Gastrocnemius medialis (tissue), 4 donors: Measurements from ENCODE around the gene KCNQ4.

Experiments
- CTCF ChIP-seq, 5 experiments: fragments of 450-650 bp in 3 of 5; fragments of 200-600 bp in 2 of 5; sonication (generic) in 2 of 5; IDR thresholded peaks in 4 of 5; conservative IDR thresholded peaks in 1 of 5; 1 replicate in 4 of 5; 2 replicates in 1 of 5; pipeline ENCODE4 v1.5.1; 2016 to 2019; ENCODE audit warnings: antibody characterized with exemption in 5 of 5, mild to moderate bottlenecking in 3 of 5, moderate library complexity in 3 of 5
- POLR2A ChIP-seq, 2 donors: fragments of 450-650 bp; IDR thresholded peaks; one replicate each; pipeline ENCODE4 v1.6.1; 2017; ENCODE audit warnings: antibody characterized with exemption in 2 of 2, mild to moderate bottlenecking in 2 of 2, moderate library complexity in 2 of 2

GRCh38 chr1:40837601-40838000 is 54.0 kb downstream of the KCNQ4 start:
- TF ChIP-seq POLR2A (IDR thresholded peaks at IDR 0.05) (no peak), CTCF (IDR thresholded peaks at IDR 0.05 in 4 of 5, conservative IDR thresholded peaks at IDR 0.05 in 1 of 5) (no peak)
